ENCODE data around the gene MYBL2.
"Not testable (repeated sequence)": the region's sequence is repeated elsewhere in the genome, so short reads cannot be mapped to it uniquely, and the experiment has no call there.

MYBL2 gene

GRCh38 chr20:43744966-43745730 lies 78.2 kb downstream of the MYBL2 start:
- H3K27me3 Mint-ChIP-seq: no peaks in the 10 kb centered on the region
- peaks cover 21% of the 10 kb centered on the region for H3K4me1 Mint-ChIP-seq (ENCODE audit: low read depth)
- H3K4me3 Mint-ChIP-seq: no peak overlapping the region
- H3K36me3 Mint-ChIP-seq: no peaks in the 10 kb centered on the region
- no peak overlapping the region for H3K27ac Mint-ChIP-seq
- no peaks in the 10 kb centered on the region for H3K9me3 Mint-ChIP-seq (ENCODE audit: low read depth)

- Mint-ChIP-seq H3K4me3 (no peak overlapping the region), H3K27ac (peak overlapping the region; percentile 62), H3K9me3 (ENCODE audit: low read depth) (no peaks in the 10 kb centered on the region), H3K4me1 (ENCODE audit: low read depth) (peaks cover 31% of the 10 kb centered on the region), H3K36me3 (no peaks in the 10 kb centered on the region), H3K27me3 (no peaks in the 10 kb centered on the region)
These were observed 79.6 kb downstream of the MYBL2 start for GRCh38 chr20:43746344-43747137.

GRCh38 chr20:43748274-43748673 lies 81.4 kb downstream of the MYBL2 start:
- Mint-ChIP-seq H3K36me3 (no peaks in the 10 kb centered on the region), H3K27ac (no peak overlapping the region), H3K4me3 (no peak overlapping the region), H3K4me1 (ENCODE audit: low read depth) (peaks cover 43% of the 10 kb centered on the region), H3K27me3 (no peaks in the 10 kb centered on the region), H3K9me3 (ENCODE audit: low read depth) (no peaks in the 10 kb centered on the region)

GRCh38 chr20:43749734-43750294 lies 82.9 kb downstream of the MYBL2 start:
- Mint-ChIP-seq H3K27ac (peak overlapping the region; percentile 96), H3K4me3 (no peak overlapping the region), H3K9me3 (ENCODE audit: low read depth) (no peaks in the 10 kb centered on the region), H3K4me1 (ENCODE audit: low read depth) (peaks cover 43% of the 10 kb centered on the region), H3K36me3 (no peaks in the 10 kb centered on the region), H3K27me3 (no peaks in the 10 kb centered on the region)

- H3K27ac Mint-ChIP-seq: peak overlapping the region; percentile 96
- no peaks in the 10 kb centered on the region for H3K9me3 Mint-ChIP-seq (ENCODE audit: low read depth)
- peak overlapping the region; percentile 55 for H3K4me3 Mint-ChIP-seq
- H3K27me3 Mint-ChIP-seq: no peaks in the 10 kb centered on the region
- peaks cover 35% of the 10 kb centered on the region for H3K4me1 Mint-ChIP-seq (ENCODE audit: low read depth)
- no peaks in the 10 kb centered on the region for H3K36me3 Mint-ChIP-seq
These were observed 83.9 kb downstream of the MYBL2 start for GRCh38 chr20:43750774-43751166.

- Mint-ChIP-seq H3K4me1 (ENCODE audit: low read depth) (peaks cover 31% of the 10 kb centered on the region), H3K27me3 (no peaks in the 10 kb centered on the region), H3K9me3 (ENCODE audit: low read depth) (no peaks in the 10 kb centered on the region), H3K4me3 (peak overlapping the region; percentile 55), H3K27ac (peak overlapping the region; percentile 96), H3K36me3 (no peaks in the 10 kb centered on the region)
These were observed 84.5 kb downstream of the MYBL2 start for GRCh38 chr20:43751167-43752050.

- H3K4me3 Mint-ChIP-seq: peak overlapping the region; percentile 51
- no peaks in the 10 kb centered on the region for H3K27me3 Mint-ChIP-seq
- peak overlapping the region; percentile 96 for H3K27ac Mint-ChIP-seq
- H3K36me3 Mint-ChIP-seq: no peaks in the 10 kb centered on the region
- no peaks in the 10 kb centered on the region for H3K9me3 Mint-ChIP-seq (ENCODE audit: low read depth)
- H3K4me1 Mint-ChIP-seq (ENCODE audit: low read depth): peaks cover 29% of the 10 kb centered on the region
These were observed 85.1 kb downstream of the MYBL2 start for GRCh38 chr20:43752051-43752360.

GRCh38 chr20:43752561-43753301 lies 85.8 kb downstream of the MYBL2 start:
- no peaks in the 10 kb centered on the region for H3K36me3 Mint-ChIP-seq
- H3K27ac Mint-ChIP-seq: peak overlapping the region; percentile 96
- H3K4me3 Mint-ChIP-seq: peak overlapping the region; percentile 32
- peaks cover 29% of the 10 kb centered on the region for H3K4me1 Mint-ChIP-seq (ENCODE audit: low read depth)
- no peaks in the 10 kb centered on the region for H3K27me3 Mint-ChIP-seq
- no peaks in the 10 kb centered on the region for H3K9me3 Mint-ChIP-seq (ENCODE audit: low read depth)

GRCh38 chr20:43755390-43755789 lies 88.5 kb downstream of the MYBL2 start:
- no peak overlapping the region for H3K27ac Mint-ChIP-seq
- H3K27me3 Mint-ChIP-seq: no peaks in the 10 kb centered on the region
- peaks cover 23% of the 10 kb centered on the region for H3K4me1 Mint-ChIP-seq (ENCODE audit: low read depth)
- no peaks in the 10 kb centered on the region for H3K36me3 Mint-ChIP-seq
- no peaks in the 10 kb centered on the region for H3K9me3 Mint-ChIP-seq (ENCODE audit: low read depth)
- no peak overlapping the region for H3K4me3 Mint-ChIP-seq

GRCh38 chr20:43755851-43756250 lies 88.9 kb downstream of the MYBL2 start:
- H3K4me1 Mint-ChIP-seq (ENCODE audit: low read depth): peaks cover 20% of the 10 kb centered on the region
- H3K36me3 Mint-ChIP-seq: no peaks in the 10 kb centered on the region
- no peaks in the 10 kb centered on the region for H3K27me3 Mint-ChIP-seq
- no peak overlapping the region for H3K27ac Mint-ChIP-seq
- H3K4me3 Mint-ChIP-seq: no peak overlapping the region
- no peaks in the 10 kb centered on the region for H3K9me3 Mint-ChIP-seq (ENCODE audit: low read depth)

- not testable (repeated sequence) for H3K4me1 Mint-ChIP-seq (ENCODE audit: low read depth); H3K4me3 Mint-ChIP-seq; H3K9me3 Mint-ChIP-seq (ENCODE audit: low read depth); H3K27me3 Mint-ChIP-seq; H3K27ac Mint-ChIP-seq; H3K36me3 Mint-ChIP-seq
These were observed 91.0 kb downstream of the MYBL2 start for GRCh38 chr20:43757888-43758287.

GRCh38 chr20:43761386-43762340 lies 94.7 kb downstream of the MYBL2 start:
- H3K4me3 Mint-ChIP-seq: no peak overlapping the region
- no peak overlapping the region for H3K27ac Mint-ChIP-seq
- no peaks in the 10 kb centered on the region for H3K9me3 Mint-ChIP-seq (ENCODE audit: low read depth)
- H3K27me3 Mint-ChIP-seq: peaks cover 1% of the 10 kb centered on the region
- no peaks in the 10 kb centered on the region for H3K36me3 Mint-ChIP-seq
- no peaks in the 10 kb centered on the region for H3K4me1 Mint-ChIP-seq (ENCODE audit: low read depth)

GRCh38 chr20:43762911-43763310 lies 96.0 kb downstream of the MYBL2 start:
- Mint-ChIP-seq H3K27ac (no peak overlapping the region), H3K9me3 (ENCODE audit: low read depth) (no peaks in the 10 kb centered on the region), H3K4me1 (ENCODE audit: low read depth) (no peaks in the 10 kb centered on the region), H3K27me3 (peaks cover 1% of the 10 kb centered on the region), H3K36me3 (no peaks in the 10 kb centered on the region), H3K4me3 (no peak overlapping the region)

All from activated naive CD8-positive, alpha-beta T cell (primary cell).